Panc1 (cell line): ENCODE results near the gene HDAC1. TPM values are rescaled to one million over a fixed set of nuclear protein-coding genes. Genes with fewer than 3 reads are reported as not detected.

Experiments used
- ATAC-seq: fragments of 200-7000 bp; cut with Tn5 transposase; 2 replicates; pipeline ENCODE4 v1.9.1; 2020; ENCODE audit warnings: mild to moderate bottlenecking, moderate library complexity
- BruUV-seq: library from RNA; stranded (reverse); fragments of 400-500 nt; replicated peaks from 2 replicates; lab custom pipeline; 2021; lab: Mats Ljungman, UMichigan
- CTCF ChIA-PET: fragments of 300-600 bp; sonication (Branson Sonifier 250); formaldehyde crosslinking; loops from one replicate; lab custom pipeline; 2022; ENCODE audit warnings: antibody characterized with exemption; lab: Charles Lee
- POLR2A ChIA-PET: fragments of 300-600 bp; sonication (Branson Sonifier 250); formaldehyde crosslinking; loops from one replicate; lab custom pipeline; 2022; ENCODE audit warnings: antibody characterized with exemption; lab: Charles Lee
- DNase-seq: peaks from one replicate; pipeline ENCODE4 v3.0.0-alpha.2; 2010; ENCODE audit warnings: low read depth, low spot score
- H3K27ac ChIP-seq: 2 replicates; pipeline ENCODE4 v1.5.1; 2011; ENCODE audit warnings: mild to moderate bottlenecking, low read length, inconsistent platforms
- H3K27me3 ChIP-seq: fragments of 200-500 bp; sonication (Bioruptor generic); 2 replicates; pipeline ENCODE4 v1.6.0; 2014; ENCODE audit warnings: low read length, inconsistent platforms; ENCODE audit not compliant: control insufficient read depth, insufficient read depth
- H3K36me3 ChIP-seq: fragments of 200-500 bp; sonication (Bioruptor generic); 2 replicates; pipeline ENCODE4 v1.5.1; 2014; ENCODE audit warnings: inconsistent platforms, mild to moderate bottlenecking, low read length, moderate library complexity; ENCODE audit not compliant: control insufficient read depth, insufficient read depth
- H3K4me1 ChIP-seq: 2 replicates; pipeline ENCODE4 v1.5.1; 2011; ENCODE audit warnings: inconsistent platforms, mild to moderate bottlenecking, low read length, moderate library complexity; ENCODE audit not compliant: control insufficient read depth, insufficient read depth
- H3K4me3 ChIP-seq, 2 experiments: 2 replicates each; pipeline ENCODE4 v1.5.1; 2011 to 2012; ENCODE audit warnings: low read depth in 2 of 2, low read length in 2 of 2, mild to moderate bottlenecking in 2 of 2, inconsistent platforms in 1 of 2, moderate library complexity in 1 of 2
- H3K9me3 ChIP-seq: fragments of 200-500 bp; sonication (Bioruptor generic); 2 replicates; pipeline ENCODE4 v1.5.1; 2014; ENCODE audit warnings: low read depth, mild to moderate bottlenecking, inconsistent platforms, low read length, moderate library complexity; ENCODE audit not compliant: control insufficient read depth, insufficient read depth
- CTCF ChIP-seq: fragments of 450-650 bp; IDR thresholded peaks from 2 replicates; pipeline ENCODE4 v1.5.1; 2017; ENCODE audit warnings: mild to moderate bottlenecking
- POLR2AphosphoS5 ChIP-seq: IDR thresholded peaks from 2 replicates; pipeline ENCODE4 v1.6.1; 2012; ENCODE audit warnings: mild to moderate bottlenecking, low read depth, low read length, moderate library complexity
- REST ChIP-seq, 2 experiments: IDR thresholded peaks; 2 replicates each; pipeline ENCODE4 v1.6.1; 2011 to 2012; ENCODE audit warnings: low read depth in 2 of 2, control low read depth in 1 of 2, low read length in 1 of 2, mild to moderate bottlenecking in 1 of 2, moderate library complexity in 1 of 2; ENCODE audit not compliant: insufficient read depth in 1 of 2
- SIN3A ChIP-seq: IDR thresholded peaks from 2 replicates; pipeline ENCODE4 v1.6.1; 2012; ENCODE audit warnings: low read depth, mild to moderate bottlenecking, low read length, moderate library complexity, borderline replicate concordance; ENCODE audit not compliant: insufficient read depth
- TCF7L2 ChIP-seq: IDR thresholded peaks from 2 replicates; pipeline ENCODE4 v1.6.1; 2011; ENCODE audit warnings: mild to moderate bottlenecking, low read depth, low read length, inconsistent platforms
- in situ Hi-C: cut with HindIII; loops from 2 replicates; pipeline ENCODE4 v1.10.0; 2016; ENCODE audit warnings: low sequenced_read_pairs, low pct_unique_long_range_greater_than_20kb
- intact Hi-C: fragments of 100-400 bp; cut with micrococcal nuclease; formaldehyde crosslinking; loops from one replicate; pipeline ENCODE4 v1.10.0; 2022; ENCODE audit not compliant: unreplicated experiment
- total RNA-seq: library from RNA; stranded (reverse); gene quantifications from one replicate; pipeline ENCODE4 v1.2.1, GENCODE V29; 2021; ENCODE audit not compliant: unreplicated experiment

HDAC1 gene
- total RNA-seq, 1 experiment from 2014 or later = 256 TPM

GRCh38 chr1:32286763-32287162, 5.1 kb upstream of the HDAC1 start:
- ATAC-seq (no peak), DNase-seq (no peak)
- ChIA-PET POLR2A (no interaction called here), CTCF (interaction anchor here (0.7 kb wide), 2 partner anchors 40 to 378 kb away, joined by 15 to 21 read pairs; partner anchors contain the start of gene FAM167B)
- no peaks in the 10 kb centered on the region for H3K9me3 ChIP-seq
- H3K4me1 ChIP-seq = peaks cover 10% of the 10 kb centered on the region; the same call in 1 of the 2 replicates
- no peaks in the 10 kb centered on the region for H3K27me3 ChIP-seq
- in situ Hi-C loops = no loop called here
- H3K4me3 ChIP-seq = no peak overlapping the region
- H3K36me3 ChIP-seq = no peaks in the 10 kb centered on the region
- intact Hi-C loops = no loop called here
- no TSS peak for BruUV-seq
- H3K27ac ChIP-seq = no peak overlapping the region
- TF ChIP-seq TCF7L2 = no peak
- TF ChIP-seq SIN3A = no peak
- TF ChIP-seq POLR2AphosphoS5 = no peak
- no peak for TF ChIP-seq CTCF
- no peak for TF ChIP-seq REST (IDR thresholded peaks at IDR 0.05; ENCODE audit: insufficient read depth in 1 of 2, low read depth in 2 of 2, low read length in 1 of 2)

- H3K27ac ChIP-seq = no peak overlapping the region
- no peaks in the 10 kb centered on the region for H3K9me3 ChIP-seq
- in situ Hi-C loops (no loop called here), intact Hi-C loops (no loop called here)
- no TSS peak for BruUV-seq
- H3K4me3 ChIP-seq = no peak overlapping the region
- DNase-seq (peak; percentile 4), ATAC-seq (no peak)
- peaks cover 3% of the 10 kb centered on the region; the same call in 1 of the 2 replicates for H3K36me3 ChIP-seq
- ChIA-PET POLR2A (interaction anchor here (0.7 kb wide), 1 partner anchor 30 kb away, joined by 4 read pairs; no protein-coding TSS in a partner anchor), CTCF (no interaction called here)
- peaks cover 10% of the 10 kb centered on the region; the same call in 1 of the 2 replicates for H3K4me1 ChIP-seq
- H3K27me3 ChIP-seq = no peaks in the 10 kb centered on the region
- TF ChIP-seq CTCF (no peak), TCF7L2 (no peak), SIN3A (no peak), REST (IDR thresholded peaks at IDR 0.05; ENCODE audit: insufficient read depth in 1 of 2, low read depth in 2 of 2, low read length in 1 of 2) (no peak), POLR2AphosphoS5 (no peak)
These were observed 2.6 kb upstream of the HDAC1 start for GRCh38 chr1:32289256-32289655.
